ENCODE results near the gene NFATC3. TPM values are rescaled to one million over a fixed set of nuclear protein-coding genes. Genes with fewer than 3 reads are reported as not detected.

NFATC3 gene
- total RNA-seq, 2 donors from 2014 or later = 27.4 to 30.1 TPM

DNA sequence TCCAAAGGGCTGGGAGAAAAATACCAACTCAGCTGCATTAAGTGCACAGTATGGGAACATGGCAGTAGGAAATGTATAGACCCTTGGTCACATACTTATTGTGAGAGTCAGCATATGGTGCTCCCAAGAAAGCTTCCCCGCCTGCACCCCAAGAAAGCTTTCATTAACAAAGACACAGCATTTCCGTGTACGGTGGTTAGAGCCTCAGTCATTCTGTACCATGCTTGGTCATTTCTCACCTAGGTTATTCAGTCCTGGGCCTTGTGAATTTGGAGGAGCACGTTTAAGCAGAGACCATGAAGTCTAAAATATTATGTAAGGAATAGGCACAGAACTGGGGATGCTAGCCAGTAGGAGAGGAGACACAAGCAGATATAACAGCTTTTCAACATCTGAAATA, 94.7 kb downstream of the NFATC3 start:
- Histone ChIP-seq H3K27ac (ENCODE audit: low read depth, low read length) (no peak overlapping the region), H3K27me3 (ENCODE audit: control insufficient read depth, insufficient read depth, low read length, poor library complexity, severe bottlenecking) (no peaks in the 10 kb centered on the region), H3K4me3 (ENCODE audit: low read length) (no peak overlapping the region), H3K4me1 (ENCODE audit: control insufficient read depth, insufficient read depth, low read length) (no peaks in the 10 kb centered on the region), H3K9me3 (ENCODE audit: control insufficient read depth, low read length) (no peaks in the 10 kb centered on the region), H3K36me3 (ENCODE audit: control insufficient read depth, insufficient read depth, low read length) (peaks cover 43% of the 10 kb centered on the region), H3K9ac (ENCODE audit: extremely low read depth, low read length, poor library complexity, severe bottlenecking) (no peak overlapping the region)
- peaks cover 2% of the 10 kb centered on the region for H3K9me3 Mint-ChIP-seq
- H3K36me3 Mint-ChIP-seq (ENCODE audit: low read depth) = peaks cover 51% of the 10 kb centered on the region
- H3K4me3 Mint-ChIP-seq = no peak overlapping the region
- 92 to 100% methylated on average over 3 to 4 of the region's 4 CpGs for WGBS, 2 experiments (ENCODE audit: insufficient coverage in 1 of 2, insufficient read length in 1 of 2)
- H3K27me3 Mint-ChIP-seq (ENCODE audit: insufficient read depth) = no peaks in the 10 kb centered on the region
- no peak for DNase-seq
- TF ChIP-seq, protein P1, sequence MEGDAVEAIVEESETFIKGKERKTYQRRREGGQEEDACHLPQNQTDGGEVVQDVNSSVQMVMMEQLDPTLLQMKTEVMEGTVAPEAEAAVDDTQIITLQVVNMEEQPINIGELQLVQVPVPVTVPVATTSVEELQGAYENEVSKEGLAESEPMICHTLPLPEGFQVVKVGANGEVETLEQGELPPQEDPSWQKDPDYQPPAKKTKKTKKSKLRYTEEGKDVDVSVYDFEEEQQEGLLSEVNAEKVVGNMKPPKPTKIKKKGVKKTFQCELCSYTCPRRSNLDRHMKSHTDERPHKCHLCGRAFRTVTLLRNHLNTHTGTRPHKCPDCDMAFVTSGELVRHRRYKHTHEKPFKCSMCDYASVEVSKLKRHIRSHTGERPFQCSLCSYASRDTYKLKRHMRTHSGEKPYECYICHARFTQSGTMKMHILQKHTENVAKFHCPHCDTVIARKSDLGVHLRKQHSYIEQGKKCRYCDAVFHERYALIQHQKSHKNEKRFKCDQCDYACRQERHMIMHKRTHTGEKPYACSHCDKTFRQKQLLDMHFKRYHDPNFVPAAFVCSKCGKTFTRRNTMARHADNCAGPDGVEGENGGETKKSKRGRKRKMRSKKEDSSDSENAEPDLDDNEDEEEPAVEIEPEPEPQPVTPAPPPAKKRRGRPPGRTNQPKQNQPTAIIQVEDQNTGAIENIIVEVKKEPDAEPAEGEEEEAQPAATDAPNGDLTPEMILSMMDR (conservative IDR thresholded peaks at IDR 0.05) = no peak
- peaks cover 4% of the 10 kb centered on the region for H3K4me1 Mint-ChIP-seq
- no peak overlapping the region for H3K27ac Mint-ChIP-seq

DNA sequence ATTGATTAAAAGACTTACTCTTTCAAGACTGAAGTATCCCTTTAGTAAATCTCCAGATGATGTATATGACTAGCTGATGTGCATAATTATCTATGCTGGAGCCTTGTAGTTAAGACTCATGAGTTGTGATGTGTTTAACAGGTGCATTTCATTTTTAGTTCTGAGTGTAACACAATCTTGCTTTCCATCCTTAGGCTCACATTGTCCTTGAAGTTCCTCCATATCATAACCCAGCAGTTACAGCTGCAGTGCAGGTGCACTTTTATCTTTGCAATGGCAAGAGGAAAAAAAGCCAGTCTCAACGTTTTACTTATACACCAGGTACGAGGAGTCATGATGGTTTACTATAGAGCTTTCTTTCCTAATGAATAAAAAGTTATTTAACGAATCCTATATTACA, 97.9 kb downstream of the NFATC3 start:
- H3K36me3 Mint-ChIP-seq (ENCODE audit: low read depth) = peaks cover 67% of the 10 kb centered on the region
- 97 to 100% methylated on average over 1 to 3 of the region's 3 CpGs for WGBS, 2 experiments (ENCODE audit: insufficient coverage in 1 of 2, insufficient read length in 1 of 2)

DNA sequence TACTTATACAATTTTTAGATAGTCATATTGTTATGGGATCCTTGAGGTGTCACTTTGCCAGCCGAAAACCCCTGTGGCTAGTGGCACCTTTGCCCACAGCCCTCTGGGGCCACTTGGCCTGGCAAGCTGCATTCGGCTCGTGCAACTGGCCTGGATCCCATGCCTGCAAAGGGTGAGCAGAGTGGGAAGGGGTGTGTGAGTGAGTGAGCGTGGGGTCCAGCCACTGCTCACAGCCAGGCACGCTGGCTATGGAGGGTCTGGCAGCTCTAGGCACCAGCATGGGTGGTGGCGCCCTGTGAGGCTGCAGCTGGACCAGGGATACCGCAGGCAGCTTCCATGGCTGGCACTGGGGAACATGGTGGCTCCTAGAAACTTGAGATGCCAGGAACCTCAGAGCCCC, 101.7 kb downstream of the NFATC3 start:
- Histone ChIP-seq H3K9me3 (ENCODE audit: control insufficient read depth, low read length) (peaks cover 13% of the 10 kb centered on the region), H3K9ac (ENCODE audit: extremely low read depth, low read length, poor library complexity, severe bottlenecking) (no peak overlapping the region), H3K4me1 (ENCODE audit: control insufficient read depth, insufficient read depth, low read length) (no peaks in the 10 kb centered on the region), H3K4me3 (ENCODE audit: low read length) (no peak overlapping the region), H3K27ac (ENCODE audit: low read depth, low read length) (no peak overlapping the region), H3K36me3 (ENCODE audit: control insufficient read depth, insufficient read depth, low read length) (peaks cover 43% of the 10 kb centered on the region), H3K27me3 (ENCODE audit: control insufficient read depth, insufficient read depth, low read length, poor library complexity, severe bottlenecking) (no peaks in the 10 kb centered on the region)
- no peak for DNase-seq
- 91 to 97% methylated on average over 6 to 7 of the region's 7 CpGs for WGBS, 2 experiments (ENCODE audit: insufficient coverage in 1 of 2, insufficient read length in 1 of 2)
- peaks cover 20% of the 10 kb centered on the region for H3K9me3 Mint-ChIP-seq
- no peak overlapping the region for H3K27ac Mint-ChIP-seq
- no peaks in the 10 kb centered on the region for H3K4me1 Mint-ChIP-seq
- peaks cover 67% of the 10 kb centered on the region for H3K36me3 Mint-ChIP-seq (ENCODE audit: low read depth)
- H3K27me3 Mint-ChIP-seq (ENCODE audit: insufficient read depth) = no peaks in the 10 kb centered on the region
- TF ChIP-seq, protein P1 (conservative IDR thresholded peaks at IDR 0.05) = no peak
- H3K4me3 Mint-ChIP-seq = no peak overlapping the region

More for the DNA sequence above, 97.9 kb downstream of the NFATC3 start:
- Histone ChIP-seq H3K27ac (ENCODE audit: low read depth, low read length) (no peak overlapping the region), H3K9ac (ENCODE audit: extremely low read depth, low read length, poor library complexity, severe bottlenecking) (no peak overlapping the region), H3K4me1 (ENCODE audit: control insufficient read depth, insufficient read depth, low read length) (no peaks in the 10 kb centered on the region), H3K36me3 (ENCODE audit: control insufficient read depth, insufficient read depth, low read length) (peaks cover 57% of the 10 kb centered on the region), H3K27me3 (ENCODE audit: control insufficient read depth, insufficient read depth, low read length, poor library complexity, severe bottlenecking) (no peaks in the 10 kb centered on the region), H3K4me3 (ENCODE audit: low read length) (no peak overlapping the region), H3K9me3 (ENCODE audit: control insufficient read depth, low read length) (peaks cover 13% of the 10 kb centered on the region)
- no peak for DNase-seq
- no peaks in the 10 kb centered on the region for H3K27me3 Mint-ChIP-seq (ENCODE audit: insufficient read depth)
- H3K4me1 Mint-ChIP-seq = no peaks in the 10 kb centered on the region
- TF ChIP-seq, protein P1 (conservative IDR thresholded peaks at IDR 0.05) = no peak
- H3K27ac Mint-ChIP-seq = no peak overlapping the region
- peaks cover 19% of the 10 kb centered on the region for H3K9me3 Mint-ChIP-seq
- H3K4me3 Mint-ChIP-seq = no peak overlapping the region
